Memory B cell (primary cell): ENCODE data around the gene HELT.
A peak's percentile ranks its signal among the peaks of the same experiment; 100 is the strongest.
"Not testable (repeated sequence)": the region's sequence is repeated elsewhere in the genome, so short reads cannot be mapped to it uniquely, and the experiment has no call there.

Experiments
- ATAC-seq: fragments of 150-1000 bp; cut with Tn5 transposase; 2 replicates; pipeline ENCODE4 v1.10.0; 2021; ENCODE audit warnings: low read depth, mild to moderate bottlenecking, moderate library complexity
- DNase-seq, 2 donors: peaks; one replicate each; pipeline ENCODE4 v3.0.0; 2022; ENCODE audit warnings: low spot score in 2 of 2
- H3K27ac Mint-ChIP-seq: one replicate; pipeline ENCODE4 v1.8.0; 2022; ENCODE audit warnings: mild to moderate bottlenecking, moderate library complexity, mixed read lengths
- H3K27me3 Mint-ChIP-seq: one replicate; pipeline ENCODE4 v1.8.0; 2022; ENCODE audit warnings: mixed read lengths
- H3K36me3 Mint-ChIP-seq: one replicate; pipeline ENCODE4 v1.8.0; 2022; ENCODE audit warnings: mild to moderate bottlenecking, mixed read lengths
- H3K4me1 Mint-ChIP-seq: one replicate; pipeline ENCODE4 v1.8.0; 2022; ENCODE audit warnings: mixed read lengths
- H3K4me3 Mint-ChIP-seq: one replicate; pipeline ENCODE4 v1.8.0; 2022; ENCODE audit warnings: mild to moderate bottlenecking, moderate library complexity, mixed read lengths
- H3K9me3 Mint-ChIP-seq: one replicate; pipeline ENCODE4 v1.8.0; 2022; ENCODE audit warnings: mixed read lengths

The HELT gene

DNA sequence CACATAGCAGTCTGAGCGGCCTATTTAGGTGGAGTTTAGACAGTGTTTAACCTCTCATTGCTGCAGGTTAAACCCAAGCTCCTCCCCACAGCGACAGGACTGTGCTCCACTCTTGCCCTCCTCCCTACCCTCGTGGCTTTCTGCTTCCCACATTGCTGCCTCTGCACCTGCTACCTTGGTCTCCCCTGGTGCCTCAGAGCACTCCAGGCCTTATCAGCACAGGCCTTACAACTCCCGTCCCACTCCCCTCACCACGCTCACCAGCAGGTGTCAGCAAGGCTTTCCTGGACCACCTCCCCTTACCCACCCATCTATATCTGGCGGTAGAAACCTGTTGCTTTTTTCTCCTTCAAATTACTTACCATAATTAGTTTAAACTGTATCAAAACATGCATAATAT, 18.6 kb downstream of the HELT start:
- Mint-ChIP-seq H3K4me1 (peaks cover 5% of the 10 kb centered on the region), H3K27me3 (peaks cover 12% of the 10 kb centered on the region), H3K9me3 (no peaks in the 10 kb centered on the region), H3K27ac (no peak overlapping the region), H3K4me3 (no peak overlapping the region), H3K36me3 (no peaks in the 10 kb centered on the region)
- ATAC-seq = no peak
- DNase-seq = no peak

DNA sequence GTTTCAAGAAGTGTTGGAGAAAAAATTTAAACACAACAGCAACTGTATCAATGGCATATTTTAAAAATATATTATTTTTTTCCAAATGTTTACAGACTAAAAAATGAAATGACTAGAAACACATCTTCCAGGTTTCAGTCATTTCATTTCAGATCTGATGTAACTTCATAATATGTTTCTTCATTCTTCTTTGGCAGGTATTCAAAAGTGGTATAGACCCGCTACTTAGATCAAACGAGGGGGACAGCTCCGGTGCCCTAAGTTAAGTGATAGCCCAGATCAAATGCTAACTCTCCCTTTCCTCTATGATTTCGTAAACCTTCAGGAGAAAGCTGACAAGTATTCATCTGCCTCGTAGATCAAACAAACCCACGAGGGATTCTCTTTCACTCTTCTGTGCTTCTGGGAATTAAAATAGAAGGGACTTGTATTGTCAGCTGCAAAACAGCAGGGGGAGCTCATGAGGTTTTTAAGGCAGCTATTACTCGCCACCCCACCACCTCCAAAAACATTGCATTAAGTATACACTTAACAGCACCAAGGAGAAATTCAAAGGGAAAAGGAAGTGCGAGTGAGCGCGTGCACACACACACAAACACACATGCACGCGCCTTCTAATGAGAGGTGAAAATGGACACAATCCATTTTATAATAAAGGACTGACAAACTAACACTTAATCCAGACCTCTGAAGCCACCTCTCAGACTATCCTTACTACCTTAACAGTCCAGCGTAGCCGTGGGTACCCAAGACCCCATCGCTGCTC, 21.4 kb downstream of the HELT start:
- Mint-ChIP-seq H3K27me3 (peaks cover 7% of the 10 kb centered on the region), H3K27ac (no peak overlapping the region), H3K9me3 (no peaks in the 10 kb centered on the region), H3K4me1 (peaks cover 5% of the 10 kb centered on the region), H3K4me3 (peak overlapping the region; percentile 37), H3K36me3 (no peaks in the 10 kb centered on the region)
- DNase-seq (peak; percentile 45 to 60), ATAC-seq (peak; percentile 78)

DNA sequence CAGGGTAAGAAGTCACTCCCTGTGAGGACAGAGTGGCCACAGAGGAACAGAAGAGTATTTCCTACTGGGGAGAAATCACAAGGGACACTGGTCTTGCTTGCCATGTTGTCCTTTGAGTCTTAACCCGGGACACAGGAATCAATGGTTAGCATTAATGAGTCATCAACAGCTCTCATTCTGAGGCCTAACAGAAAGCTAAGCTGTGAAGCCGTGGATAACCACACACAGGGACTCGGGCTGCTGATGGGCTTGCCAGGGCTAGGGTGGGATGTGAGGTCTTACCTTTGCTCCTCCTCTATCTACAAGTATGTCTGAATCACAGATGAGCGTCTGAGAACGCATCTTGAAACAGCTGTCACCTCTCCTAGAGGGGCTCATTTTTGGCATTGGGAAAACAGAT, 22.2 kb downstream of the HELT start:
- ATAC-seq (no peak), DNase-seq (no peak)
- peaks cover 5% of the 10 kb centered on the region for H3K4me1 Mint-ChIP-seq

DNA sequence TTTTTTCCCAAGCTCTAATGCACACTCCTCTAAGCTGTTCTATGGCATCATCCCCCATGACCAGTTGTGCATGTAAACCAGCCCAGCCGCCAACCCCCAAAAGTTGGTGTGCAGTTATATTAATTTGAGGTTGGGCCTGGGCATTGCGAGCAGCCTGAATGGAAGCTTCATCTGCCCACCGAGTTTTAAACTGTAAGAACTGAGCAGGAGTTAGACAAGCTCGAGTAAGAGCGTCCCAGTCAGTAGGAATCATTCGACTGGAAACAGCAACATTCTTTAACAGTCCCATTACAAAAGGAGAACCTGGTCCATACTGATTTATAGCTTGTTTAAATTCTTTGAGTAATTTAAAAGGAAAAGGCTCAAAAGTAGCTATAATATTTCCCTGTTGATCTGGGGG, 32.0 kb downstream of the HELT start:
- not testable (repeated sequence) for H3K4me3 Mint-ChIP-seq, H3K36me3 Mint-ChIP-seq, ATAC-seq, H3K9me3 Mint-ChIP-seq, H3K4me1 Mint-ChIP-seq, DNase-seq, H3K27ac Mint-ChIP-seq
- H3K27me3 Mint-ChIP-seq = peaks cover 19% of the 10 kb centered on the region

More for the DNA sequence above, 22.2 kb downstream of the HELT start:
- Mint-ChIP-seq H3K36me3 (no peaks in the 10 kb centered on the region), H3K27me3 (peaks cover 10% of the 10 kb centered on the region), H3K27ac (no peak overlapping the region), H3K9me3 (no peaks in the 10 kb centered on the region), H3K4me3 (no peak overlapping the region)

DNA sequence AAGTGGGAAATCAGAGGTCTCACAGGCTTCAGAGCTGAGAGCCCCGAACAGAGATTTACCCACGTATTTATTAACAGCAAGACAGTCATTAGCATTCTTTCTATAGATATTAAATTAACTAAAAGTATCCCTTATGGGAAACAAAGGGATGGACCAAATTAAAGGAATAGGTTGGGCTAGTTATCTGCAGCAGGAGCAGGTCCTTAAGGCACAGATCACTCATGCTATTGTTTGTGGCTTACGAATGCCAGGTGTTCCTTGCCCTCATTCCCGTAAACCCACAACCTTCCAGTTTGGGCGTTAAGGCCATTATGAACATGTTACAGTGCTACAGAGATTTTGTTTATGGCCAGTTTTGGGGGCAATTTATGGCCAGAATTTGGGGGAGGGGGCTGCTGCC, 33.0 kb downstream of the HELT start:
- not testable (repeated sequence) for ATAC-seq, DNase-seq, H3K36me3 Mint-ChIP-seq, H3K9me3 Mint-ChIP-seq, H3K4me3 Mint-ChIP-seq, H3K4me1 Mint-ChIP-seq, H3K27ac Mint-ChIP-seq
- peaks cover 15% of the 10 kb centered on the region for H3K27me3 Mint-ChIP-seq

DNA sequence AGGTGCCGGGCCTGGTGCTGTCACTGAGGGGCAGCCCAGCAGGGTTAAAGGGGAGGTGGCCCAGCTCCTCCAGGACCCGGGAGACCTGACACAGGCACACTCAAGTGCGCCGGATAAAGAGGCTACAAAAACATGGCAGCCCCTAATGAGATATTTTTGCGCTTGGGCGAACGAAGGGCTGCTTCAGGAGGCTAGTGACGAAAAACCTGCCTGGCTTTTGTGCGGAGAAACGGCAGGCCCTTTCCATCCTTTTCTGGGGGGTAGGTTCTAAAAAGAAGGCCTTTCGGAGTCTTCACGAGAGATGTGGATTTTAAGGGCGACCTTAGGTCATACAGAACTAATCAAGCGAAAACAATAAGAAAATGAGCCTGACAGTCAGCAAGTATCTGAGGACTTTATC, 35.5 kb downstream of the HELT start:
- Mint-ChIP-seq H3K4me1 (no peaks in the 10 kb centered on the region), H3K27me3 (peaks cover 11% of the 10 kb centered on the region), H3K27ac (no peak overlapping the region), H3K36me3 (peaks cover 2% of the 10 kb centered on the region), H3K4me3 (no peak overlapping the region), H3K9me3 (no peaks in the 10 kb centered on the region)
- DNase-seq (no peak), ATAC-seq (no peak)

DNA sequence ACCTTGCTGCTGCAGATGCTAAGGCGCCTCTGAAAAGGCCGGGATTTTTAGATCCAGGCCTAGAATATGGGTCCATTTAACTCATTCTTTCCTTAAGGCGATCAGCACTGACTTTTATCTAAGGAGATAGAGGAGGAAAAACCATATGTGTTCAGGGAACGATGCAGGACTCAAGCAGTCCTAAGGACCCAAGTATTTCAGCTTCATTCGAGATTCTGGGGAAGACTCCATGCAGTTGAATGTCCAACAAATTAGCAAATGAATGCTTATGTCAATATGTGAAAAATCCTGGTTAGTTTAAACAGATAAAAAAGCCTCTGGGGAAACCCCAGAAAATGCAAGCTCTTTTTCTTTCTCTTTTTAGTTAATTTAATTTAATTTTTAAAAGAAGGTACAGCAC, 36.0 kb downstream of the HELT start:
- no peaks in the 10 kb centered on the region for H3K9me3 Mint-ChIP-seq
- H3K27me3 Mint-ChIP-seq = peaks cover 9% of the 10 kb centered on the region
- no peak overlapping the region for H3K4me3 Mint-ChIP-seq
- H3K36me3 Mint-ChIP-seq = peaks cover 2% of the 10 kb centered on the region
- no peak for ATAC-seq
- no peak overlapping the region for H3K27ac Mint-ChIP-seq
- H3K4me1 Mint-ChIP-seq = no peaks in the 10 kb centered on the region
- no peak for DNase-seq

DNA sequence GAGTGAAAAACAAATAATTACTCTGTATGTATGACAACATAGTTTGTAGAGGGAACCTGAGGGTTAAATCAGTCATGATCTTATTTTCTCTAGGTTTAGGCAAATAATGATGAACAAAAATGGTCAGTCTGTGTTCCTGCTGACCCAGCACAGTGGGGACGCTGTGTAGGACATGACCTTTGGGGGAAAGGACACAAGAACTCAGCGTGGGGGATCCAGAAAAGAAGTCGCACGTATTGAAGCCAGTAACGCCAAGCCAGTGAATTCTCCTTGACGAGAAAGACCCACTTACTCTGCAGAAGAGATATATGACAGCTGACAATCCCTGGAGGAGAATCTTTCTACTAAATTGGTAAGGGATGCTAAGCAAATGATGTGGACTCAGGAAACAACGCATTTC, 36.6 kb downstream of the HELT start:
- no peak overlapping the region for H3K27ac Mint-ChIP-seq
- H3K9me3 Mint-ChIP-seq = no peaks in the 10 kb centered on the region
- no peaks in the 10 kb centered on the region for H3K4me1 Mint-ChIP-seq
- peaks cover 7% of the 10 kb centered on the region for H3K27me3 Mint-ChIP-seq
- ATAC-seq = no peak
- no peak overlapping the region for H3K4me3 Mint-ChIP-seq
- peaks cover 2% of the 10 kb centered on the region for H3K36me3 Mint-ChIP-seq
- no peak for DNase-seq

DNA sequence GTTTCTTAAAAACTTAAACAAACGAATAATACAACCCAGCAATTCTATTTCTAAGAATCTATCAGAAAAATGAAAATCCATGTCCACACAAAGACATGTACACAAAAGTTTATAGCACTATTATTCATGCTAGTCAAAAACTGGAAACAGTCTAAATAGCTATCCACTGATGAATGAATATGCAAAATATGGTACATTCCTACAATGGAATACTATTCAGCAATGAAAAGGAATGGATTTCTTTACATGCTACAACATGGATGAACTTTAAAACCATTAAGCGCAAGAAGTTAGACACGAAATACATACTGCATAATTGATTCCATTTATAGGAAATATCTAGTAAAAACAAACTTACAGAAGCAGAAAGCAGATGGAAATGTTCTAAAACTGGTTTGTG, 43.3 kb downstream of the HELT start:
- ATAC-seq (no peak), DNase-seq (no peak)
- Mint-ChIP-seq H3K4me1 (no peaks in the 10 kb centered on the region), H3K36me3 (peaks cover 2% of the 10 kb centered on the region), H3K27me3 (peaks cover 9% of the 10 kb centered on the region), H3K9me3 (peaks cover 4% of the 10 kb centered on the region), H3K27ac (no peak overlapping the region), H3K4me3 (no peak overlapping the region)

DNA sequence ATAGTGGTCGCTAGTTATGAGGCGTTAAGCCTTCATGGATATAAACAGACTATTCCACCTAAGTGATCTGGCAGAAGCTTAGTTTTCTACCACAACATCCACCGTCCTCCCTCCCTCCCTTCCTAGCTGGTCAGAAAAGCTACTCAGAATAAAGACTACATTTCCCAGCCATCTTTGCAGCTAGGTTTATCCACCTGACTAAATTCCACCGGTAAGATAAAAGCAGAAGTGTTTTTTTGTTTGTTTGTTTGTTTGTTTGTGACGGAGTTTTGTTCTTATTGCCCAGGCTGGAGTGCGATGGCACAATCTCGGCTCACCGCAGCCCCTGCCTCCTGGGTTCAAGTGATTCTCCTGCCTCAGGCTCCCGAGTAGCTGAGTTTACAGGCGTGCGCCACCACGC, 44.3 kb downstream of the HELT start:
- peaks cover 4% of the 10 kb centered on the region for H3K9me3 Mint-ChIP-seq
- H3K27me3 Mint-ChIP-seq = peaks cover 10% of the 10 kb centered on the region
- H3K27ac Mint-ChIP-seq = no peak overlapping the region
- H3K4me3 Mint-ChIP-seq = no peak overlapping the region
- no peaks in the 10 kb centered on the region for H3K4me1 Mint-ChIP-seq
- ATAC-seq = no peak
- DNase-seq = no peak
- peaks cover 2% of the 10 kb centered on the region for H3K36me3 Mint-ChIP-seq

DNA sequence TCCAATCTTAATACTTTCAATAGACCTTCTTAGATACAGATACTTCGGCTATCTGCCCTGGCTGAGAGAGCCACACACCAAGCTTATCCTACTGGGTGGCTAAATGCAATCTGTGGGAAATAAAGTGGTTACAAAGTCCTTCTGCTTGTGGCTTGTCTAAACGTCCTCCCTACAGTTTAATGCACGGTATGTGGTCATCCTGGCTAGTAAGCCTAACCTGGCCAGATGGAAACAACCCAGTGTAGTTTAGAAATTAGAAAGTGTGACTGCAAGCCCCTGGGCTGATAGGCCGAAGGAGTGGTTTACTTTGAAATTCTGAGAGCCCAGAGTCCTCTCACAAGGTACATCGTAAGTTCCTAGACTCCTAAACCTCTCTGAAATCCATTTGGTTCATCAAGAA, 47.9 kb downstream of the HELT start:
- Mint-ChIP-seq H3K27ac (no peak overlapping the region), H3K27me3 (peaks cover 10% of the 10 kb centered on the region), H3K4me1 (no peaks in the 10 kb centered on the region), H3K4me3 (no peak overlapping the region), H3K36me3 (peaks cover 2% of the 10 kb centered on the region), H3K9me3 (peaks cover 3% of the 10 kb centered on the region)
- no peak for DNase-seq
- ATAC-seq = no peak

DNA sequence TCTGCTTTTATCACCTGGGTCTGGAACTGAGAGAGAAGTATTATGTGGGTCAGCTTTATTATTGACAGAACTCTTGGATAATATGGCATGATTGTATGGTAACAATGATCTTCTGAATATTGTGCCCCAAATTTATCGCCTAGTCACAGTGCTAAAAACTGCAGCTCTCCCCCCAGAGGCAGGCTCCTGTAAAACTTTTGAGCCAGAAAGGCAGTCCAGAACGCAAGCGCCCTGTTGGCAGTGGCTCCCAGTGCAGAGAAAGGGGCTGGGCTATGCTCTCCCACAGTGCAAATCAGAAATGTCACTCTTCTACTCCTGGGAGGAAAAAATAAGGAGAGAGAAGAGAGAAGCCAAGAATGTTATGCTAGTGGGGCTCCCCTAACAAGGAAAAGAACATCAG, 50.5 kb downstream of the HELT start:
- H3K27ac Mint-ChIP-seq = no peak overlapping the region
- ATAC-seq = no peak
- H3K36me3 Mint-ChIP-seq = no peaks in the 10 kb centered on the region
- H3K27me3 Mint-ChIP-seq = peaks cover 10% of the 10 kb centered on the region
- no peaks in the 10 kb centered on the region for H3K4me1 Mint-ChIP-seq
- no peak for DNase-seq
- H3K9me3 Mint-ChIP-seq = no peaks in the 10 kb centered on the region
- H3K4me3 Mint-ChIP-seq = no peak overlapping the region
